GM19023 (cell line): ENCODE measurements around the gene ERICH4.

Experiments
- ATAC-seq: cut with Tn5 transposase; IDR thresholded peaks from one replicate; pipeline ENCODE4 v1.9.1; 2021; ENCODE audit warnings: mild to moderate bottlenecking, moderate library complexity; ENCODE audit not compliant: unreplicated experiment

ERICH4 gene

DNA sequence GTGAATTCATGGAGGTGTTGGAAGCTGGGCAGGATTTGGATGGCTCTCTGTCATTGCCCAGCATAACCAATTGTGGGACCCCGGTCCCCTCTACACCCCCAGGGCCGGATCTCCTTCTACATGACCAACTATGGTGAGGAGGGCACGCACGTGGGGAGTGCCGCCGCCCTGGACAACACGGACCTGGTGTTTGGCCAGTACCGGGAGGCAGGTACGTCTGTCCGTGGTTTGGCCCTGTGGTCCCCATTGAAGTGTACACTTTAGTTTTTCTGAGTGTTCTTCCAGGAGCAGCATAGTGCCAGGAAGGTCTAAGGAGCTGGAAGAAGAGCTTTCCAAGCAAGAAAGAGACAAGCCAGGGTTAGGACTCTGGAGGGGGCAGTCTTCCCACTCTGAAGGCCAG is 29.0 kb upstream of the ERICH4 start:
- no peak for ATAC-seq

DNA sequence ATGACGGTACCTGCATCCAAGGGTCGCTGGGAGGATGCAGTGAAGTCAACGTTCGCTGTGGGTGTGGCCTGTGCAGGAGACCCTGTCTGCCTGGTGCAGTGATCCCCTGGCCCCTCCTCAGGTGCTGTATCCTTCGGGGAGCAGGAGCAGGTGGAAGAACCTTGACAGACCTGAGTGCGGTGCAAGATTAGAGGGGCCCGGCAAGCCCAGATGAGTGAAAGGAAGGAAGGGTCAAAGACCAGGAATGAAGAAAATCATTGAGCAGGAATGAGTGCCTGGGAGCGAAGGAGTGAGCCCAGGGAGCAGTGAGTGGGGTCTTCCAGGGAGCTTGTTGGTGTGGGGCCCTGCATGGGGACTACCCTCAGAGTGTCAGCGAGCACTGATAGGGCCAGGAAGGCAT is 28.5 kb upstream of the ERICH4 start:
- ATAC-seq: no peak

DNA sequence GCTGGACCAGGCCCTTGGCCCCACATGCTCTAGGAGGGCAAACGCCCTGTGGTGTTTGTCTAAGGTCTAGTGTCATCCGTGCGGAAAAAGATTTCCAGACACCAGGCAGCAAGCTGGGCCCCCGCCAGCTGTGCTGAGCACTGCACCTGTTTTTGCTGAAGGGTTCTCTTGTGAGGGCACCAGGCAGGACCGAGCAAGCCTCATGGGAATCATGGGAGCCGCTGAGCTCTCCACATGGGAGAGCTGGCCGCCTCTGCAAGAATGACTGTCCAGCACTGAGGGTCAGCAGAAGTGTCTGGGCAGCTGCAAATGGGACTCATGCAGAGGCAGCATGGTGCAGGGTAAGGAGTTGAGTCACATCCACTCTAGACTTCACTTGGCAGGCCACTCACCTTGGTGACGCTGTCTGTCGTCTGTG is 27.8 kb upstream of the ERICH4 start:
- ATAC-seq: no peak

DNA sequence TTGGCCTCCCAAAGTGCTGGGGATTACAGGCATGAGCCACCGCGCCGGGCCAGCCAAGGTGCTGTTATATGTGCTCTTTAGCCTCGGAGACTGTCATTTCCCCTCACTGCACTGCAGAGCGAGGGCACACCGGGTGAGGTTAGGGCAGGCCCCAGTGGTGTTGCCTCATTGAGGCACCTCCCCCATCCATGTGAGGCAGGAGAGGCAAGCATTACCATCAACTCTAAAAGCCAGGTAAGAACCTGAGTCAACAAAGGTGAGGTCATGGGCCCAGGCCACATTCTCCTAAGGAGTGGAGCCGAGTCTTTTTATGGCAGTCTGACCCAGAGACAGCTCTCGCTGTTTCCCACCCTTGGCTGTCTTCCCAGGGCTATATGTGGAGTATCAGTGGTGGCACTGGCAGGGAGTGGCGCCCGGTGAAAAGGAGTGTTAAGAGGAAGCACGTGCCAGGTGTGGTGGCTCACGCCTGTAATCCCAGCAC is 26.7 kb upstream of the ERICH4 start:
- ATAC-seq: no peak

DNA sequence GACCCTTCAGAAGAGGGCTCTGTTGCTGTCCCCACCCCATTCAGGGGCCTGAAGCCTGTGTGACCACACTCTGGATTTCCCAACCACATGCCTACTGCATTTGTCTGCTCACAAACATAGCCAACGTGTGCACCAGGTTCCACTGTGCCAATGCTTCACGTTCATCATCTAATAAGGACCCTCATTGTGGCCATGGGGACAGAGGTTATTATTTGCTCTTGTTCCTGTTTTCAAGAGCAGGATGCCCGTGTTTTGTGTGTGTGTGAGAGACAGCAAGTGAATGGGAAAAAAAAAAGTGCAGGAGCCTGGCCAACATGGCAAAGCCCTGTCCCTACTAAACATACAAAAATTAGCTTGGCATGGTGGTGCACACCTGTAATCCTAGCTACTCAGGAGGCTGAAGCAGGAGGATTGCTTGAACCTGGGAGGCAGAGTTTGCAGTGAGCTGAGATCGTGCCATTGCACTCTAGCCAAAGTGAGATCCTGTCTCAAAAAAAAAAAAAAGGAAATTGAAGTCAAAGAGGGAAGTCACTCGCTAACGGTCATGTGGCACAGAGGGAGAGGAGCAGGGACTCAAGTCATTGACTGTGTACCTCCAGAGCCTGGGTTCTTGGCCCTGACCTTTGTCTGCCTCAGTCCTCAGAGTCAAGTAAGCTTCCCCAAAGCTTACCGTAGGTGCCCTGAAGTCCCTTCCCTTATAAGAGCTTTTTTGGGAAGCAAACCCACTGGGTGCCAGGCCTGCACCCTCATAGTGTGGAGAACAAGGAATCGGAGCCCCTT is 22.7 kb upstream of the ERICH4 start:
- ATAC-seq: no peak

DNA sequence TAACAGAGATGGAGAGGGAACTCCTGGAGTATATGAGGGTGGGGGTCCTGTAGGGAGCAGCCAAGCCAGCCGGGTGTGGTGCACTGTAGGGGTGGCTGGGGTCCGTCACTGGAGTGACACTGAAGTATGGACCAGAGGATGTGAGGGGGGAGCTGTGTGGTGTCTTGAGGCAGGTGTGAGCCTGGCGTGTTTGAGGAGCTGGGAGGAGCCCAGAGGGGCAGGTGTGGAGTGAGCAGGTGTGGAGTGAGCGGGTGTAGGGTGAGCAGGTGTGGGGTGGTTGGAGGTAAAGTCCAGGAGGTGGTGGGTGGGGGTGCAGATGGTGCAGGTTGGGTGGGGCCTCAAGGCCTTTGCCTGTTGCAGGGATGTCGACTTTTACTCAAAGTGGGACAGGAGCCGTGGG is 21.6 kb upstream of the ERICH4 start:
- ATAC-seq: no peak

DNA sequence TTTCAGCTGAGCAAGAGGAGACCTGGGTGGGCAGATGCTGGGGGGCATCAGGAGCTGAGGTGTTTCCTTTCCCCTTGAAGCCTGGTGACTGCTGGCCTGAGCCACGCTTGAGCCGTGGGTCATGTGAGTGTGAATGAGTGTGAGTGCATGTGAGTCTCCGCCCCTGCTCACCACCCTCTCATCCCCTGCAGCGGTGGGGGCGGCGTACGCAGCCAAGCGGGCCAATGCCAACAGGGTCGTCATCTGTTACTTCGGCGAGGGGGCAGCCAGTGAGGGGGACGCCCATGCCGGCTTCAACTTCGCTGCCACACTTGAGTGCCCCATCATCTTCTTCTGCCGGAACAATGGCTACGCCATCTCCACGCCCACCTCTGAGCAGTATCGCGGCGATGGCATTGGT is 21.0 kb upstream of the ERICH4 start:
- ATAC-seq: no peak

DNA sequence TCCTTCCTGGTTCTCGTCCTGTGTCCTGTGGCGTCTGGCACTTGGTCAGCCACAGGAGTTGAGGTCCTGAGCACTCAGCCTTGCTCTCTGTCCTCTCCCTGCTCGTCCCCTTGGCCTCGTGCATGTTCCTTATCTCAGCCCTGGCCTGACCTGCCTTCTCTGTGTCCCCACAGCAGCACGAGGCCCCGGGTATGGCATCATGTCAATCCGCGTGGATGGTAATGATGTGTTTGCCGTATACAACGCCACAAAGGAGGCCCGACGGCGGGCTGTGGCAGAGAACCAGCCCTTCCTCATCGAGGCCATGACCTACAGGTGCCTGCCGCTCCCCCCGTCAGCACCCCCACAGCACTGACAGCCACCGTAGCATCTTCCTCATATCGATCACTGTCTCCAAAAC is 20.5 kb upstream of the ERICH4 start:
- ATAC-seq: no peak

DNA sequence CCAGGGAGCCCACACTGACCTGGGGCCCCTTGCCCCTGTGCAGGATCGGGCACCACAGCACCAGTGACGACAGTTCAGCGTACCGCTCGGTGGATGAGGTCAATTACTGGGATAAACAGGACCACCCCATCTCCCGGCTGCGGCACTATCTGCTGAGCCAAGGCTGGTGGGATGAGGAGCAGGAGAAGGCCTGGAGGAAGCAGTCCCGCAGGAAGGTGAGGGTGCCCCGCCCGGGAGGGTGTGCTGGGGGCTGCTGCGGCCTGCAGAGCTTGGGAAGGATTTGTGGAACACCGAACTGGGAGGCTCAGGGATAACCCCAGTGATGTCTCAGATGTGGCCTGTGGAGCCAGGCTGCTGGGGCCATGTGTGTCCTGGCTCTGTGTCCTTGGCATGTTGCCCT is 20.0 kb upstream of the ERICH4 start:
- ATAC-seq: no peak

DNA sequence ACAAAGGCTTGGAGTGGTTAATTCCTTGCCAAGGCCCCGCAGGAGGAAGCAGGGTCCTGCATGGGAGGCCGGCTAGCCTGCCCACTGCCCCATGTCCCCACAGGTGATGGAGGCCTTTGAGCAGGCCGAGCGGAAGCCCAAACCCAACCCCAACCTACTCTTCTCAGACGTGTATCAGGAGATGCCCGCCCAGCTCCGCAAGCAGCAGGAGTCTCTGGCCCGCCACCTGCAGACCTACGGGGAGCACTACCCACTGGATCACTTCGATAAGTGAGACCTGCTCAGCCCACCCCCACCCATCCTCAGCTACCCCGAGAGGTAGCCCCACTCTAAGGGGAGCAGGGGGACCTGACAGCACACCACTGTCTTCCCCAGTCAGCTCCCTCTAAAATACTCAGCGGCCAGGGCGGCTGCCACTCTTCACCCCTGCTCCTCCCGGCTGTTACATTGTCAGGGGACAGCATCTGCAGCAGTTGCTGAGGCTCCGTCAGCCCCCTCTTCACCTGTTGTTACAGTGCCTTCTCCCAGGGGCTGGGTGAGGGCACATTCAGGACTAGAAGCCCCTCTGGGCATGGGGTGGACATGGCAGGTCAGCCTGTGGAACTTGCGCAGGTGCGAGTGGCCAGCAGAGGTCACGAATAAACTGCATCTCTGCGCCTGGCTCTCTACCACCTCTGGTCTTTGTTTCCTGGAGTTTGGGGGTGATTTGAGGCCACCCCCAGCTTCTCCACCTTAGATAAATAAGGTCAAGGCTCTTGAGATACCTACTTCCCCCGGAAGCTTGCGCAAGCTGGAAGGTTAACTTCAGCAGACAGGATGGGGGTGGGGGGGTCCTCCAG is 18.4 kb upstream of the ERICH4 start:
- ATAC-seq: no peak

DNA sequence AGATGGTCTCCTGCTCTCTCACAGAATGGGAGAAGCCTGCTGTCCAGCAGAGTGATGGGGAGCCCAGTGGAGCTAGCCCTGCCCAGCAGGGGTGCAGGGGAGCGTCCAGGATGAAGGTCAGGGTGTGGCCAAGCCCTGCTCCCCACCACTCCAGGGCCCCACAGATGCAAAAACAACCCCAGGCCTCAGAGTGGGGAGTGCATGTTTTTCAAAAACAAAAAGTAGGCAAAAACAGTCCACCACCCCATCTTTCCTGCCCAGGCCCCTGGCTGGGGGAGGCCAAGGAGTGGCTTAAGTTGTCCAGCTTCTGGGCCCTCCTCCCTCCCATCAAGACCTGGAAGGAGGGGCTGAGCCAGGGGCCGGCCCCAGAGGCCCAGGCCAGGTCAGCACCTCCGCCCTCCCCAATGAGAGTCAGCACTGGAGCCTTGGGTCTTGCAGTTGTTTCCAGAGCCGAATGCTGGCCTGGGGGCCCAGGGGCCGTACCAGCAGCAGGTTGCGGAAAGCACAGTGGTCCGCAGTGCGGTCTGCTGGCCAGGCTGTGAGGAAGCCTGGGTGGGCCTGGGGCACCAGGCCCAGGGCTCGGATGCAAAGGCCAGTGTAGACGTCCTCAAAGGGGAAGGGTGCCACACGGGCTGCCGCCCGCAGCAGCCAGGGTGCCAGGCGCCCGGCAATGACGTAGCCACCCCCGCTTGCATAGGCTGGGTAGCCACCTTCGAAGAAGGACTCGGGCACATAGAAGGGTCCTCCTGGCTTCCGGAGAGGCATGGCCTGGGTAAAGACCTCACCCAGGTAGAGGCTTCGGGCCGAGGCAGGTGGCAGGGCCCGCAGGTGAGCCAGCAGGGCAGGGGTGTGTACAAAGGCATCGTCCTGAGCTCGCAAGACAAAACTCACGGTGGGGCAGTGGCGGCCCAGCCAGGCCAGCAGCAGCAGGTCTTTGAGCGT is 17.5 kb upstream of the ERICH4 start:
- no peak for ATAC-seq

DNA sequence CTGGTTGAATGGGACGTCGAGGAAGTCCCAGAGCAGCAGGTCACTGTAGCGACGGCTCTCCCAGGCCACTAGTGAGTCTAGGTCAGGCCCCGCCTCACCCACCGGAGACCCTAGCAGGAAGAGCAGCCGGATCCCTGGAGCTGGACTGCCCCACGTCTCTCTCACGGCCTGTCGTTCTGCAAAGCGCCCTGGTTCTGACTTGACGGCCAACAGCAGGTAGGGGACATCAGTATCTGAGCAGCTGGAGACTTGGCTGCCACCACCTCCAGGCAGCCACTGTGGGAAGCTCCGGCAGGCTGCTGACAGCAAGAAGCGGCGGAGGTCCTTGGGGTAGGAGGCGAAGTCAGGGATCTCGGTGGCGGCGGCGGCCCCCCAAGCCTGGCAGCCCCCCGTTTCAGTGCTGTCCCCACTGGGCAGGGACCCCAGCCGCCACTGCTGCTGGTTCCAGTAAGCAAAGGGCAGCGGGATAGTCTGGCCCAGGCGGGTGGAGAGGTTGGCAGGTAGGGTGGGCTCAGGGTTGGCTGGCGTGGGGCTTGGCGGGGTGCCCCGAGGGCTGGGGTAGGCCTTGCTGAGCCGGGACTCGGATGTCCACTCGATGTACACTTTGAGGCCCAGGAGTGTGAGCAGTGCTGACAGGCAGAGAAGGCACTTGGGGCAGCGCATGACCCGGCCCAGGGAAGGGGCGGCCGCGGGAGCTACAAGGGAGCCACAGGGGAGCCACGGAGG is 16.7 kb upstream of the ERICH4 start:
- no peak for ATAC-seq

DNA sequence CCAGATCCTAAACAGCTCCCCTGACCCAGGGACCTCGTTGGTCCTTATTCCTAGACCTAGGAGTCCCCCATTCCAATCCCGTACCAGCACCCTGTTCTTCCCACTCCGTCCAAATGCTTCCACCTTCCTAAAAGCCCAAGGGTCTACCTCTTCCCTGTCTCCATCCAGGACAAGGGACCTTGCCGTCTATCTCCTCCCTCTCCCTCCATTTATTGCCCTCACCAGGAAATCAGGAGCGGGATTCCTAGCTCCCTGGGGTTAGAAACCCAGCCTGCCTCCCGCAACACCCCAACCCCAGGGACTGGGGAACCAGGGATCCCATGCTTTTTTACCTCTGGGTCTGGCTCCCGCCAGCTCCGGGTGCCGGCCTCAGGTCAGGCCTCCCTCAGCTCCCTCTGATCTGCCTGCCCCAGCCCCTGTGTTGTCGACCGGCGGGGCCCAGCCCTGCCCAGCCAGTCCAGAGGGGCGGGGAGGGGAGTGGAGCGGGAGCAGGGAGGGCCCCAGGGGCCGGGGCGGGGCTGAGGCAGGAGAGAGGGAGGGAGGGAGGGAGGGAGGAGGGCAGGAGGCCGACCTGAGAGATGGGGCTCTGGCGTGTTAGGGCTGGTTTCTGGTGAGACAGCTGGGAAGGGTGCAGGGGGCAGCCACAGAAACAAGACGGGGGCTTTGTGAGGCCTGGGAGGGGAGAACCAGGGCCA is 15.9 kb upstream of the ERICH4 start, which contains the start of gene B3GNT8:
B3GNT8 (minus strand) TSS at position 423 of the 695 bp plus-strand sequence. CDS start 596 bp downstream, outside the sequence.
- ATAC-seq: no peak

DNA sequence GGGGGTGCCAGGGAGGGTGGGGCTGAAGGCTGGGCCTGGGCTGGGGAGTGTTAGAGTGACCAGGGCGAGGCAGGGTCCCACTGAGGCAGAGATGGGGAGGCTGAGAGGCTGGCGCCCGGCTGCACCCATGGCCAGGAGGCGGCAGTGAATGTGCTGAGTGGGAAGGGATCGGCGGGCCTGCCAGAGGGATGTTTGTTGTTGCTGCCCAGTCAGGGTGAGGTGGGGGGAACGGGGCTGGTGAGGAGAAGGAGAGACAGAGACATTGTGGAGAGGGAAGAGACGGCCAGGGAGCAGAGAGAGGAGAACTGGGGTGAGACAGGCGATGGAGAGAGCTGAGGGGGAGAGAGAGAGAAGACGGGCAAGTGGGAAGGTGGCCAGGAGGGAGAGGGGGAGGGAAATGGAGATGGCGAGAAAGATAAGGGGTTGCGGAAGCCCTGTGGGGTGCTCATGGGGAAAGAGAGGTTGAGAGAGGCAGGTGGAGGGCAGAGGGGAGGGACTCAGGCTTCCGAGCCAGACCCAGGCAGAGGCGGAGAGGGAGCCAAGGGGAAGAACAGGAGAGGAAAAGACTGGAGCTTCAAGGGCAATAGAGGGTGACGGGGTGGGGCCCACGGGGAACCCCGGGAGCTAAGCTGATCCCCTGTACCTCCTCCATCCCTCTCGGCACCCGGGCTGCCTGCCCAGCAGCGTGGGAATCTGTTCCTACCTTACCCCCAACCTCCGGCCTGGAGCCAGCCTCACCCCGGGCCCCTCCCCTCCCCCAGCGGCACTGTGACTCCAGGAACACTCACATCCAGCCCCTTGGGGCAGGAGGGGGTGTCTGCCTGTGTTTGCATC is 15.1 kb upstream of the ERICH4 start:
- ATAC-seq: no peak

DNA sequence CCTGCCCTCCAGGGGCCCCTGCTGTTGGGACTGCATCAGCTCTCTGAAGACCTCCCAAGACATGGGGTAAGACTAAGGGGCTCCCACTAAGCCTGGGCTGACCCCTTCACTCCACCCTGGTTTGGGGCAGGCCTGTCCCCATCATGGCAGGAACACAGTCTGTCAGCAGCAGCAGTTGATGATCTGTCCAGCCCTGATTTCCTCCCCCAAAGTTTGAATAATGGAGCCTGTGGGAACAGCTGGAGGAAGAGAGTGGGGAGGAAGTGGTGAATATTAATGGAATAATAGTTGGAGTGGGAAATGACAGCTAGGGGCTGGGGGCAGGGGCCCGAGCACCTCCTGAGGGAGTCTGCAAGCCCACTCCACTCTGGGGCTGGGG is 14.5 kb upstream of the ERICH4 start:
- no peak for ATAC-seq

DNA sequence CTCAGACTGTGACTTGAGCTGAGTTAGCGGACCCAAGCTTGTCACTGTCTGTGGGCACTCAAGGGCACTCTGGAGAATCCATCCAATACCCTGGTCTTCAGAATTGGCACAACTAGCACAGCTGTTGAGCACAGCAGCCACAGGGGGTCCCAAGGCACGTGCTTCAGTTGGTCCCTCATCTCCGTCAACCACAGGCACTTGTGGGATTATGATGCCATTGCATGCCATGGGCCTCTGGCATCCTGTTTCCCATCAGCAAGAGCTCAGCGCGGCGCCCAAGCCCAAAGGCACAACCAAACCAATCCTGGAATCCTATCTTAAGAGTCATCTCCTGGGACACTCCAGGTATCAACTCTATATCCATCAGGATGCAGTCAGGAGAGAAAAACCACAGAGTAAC is 12.0 kb upstream of the ERICH4 start:
- ATAC-seq: no peak

DNA sequence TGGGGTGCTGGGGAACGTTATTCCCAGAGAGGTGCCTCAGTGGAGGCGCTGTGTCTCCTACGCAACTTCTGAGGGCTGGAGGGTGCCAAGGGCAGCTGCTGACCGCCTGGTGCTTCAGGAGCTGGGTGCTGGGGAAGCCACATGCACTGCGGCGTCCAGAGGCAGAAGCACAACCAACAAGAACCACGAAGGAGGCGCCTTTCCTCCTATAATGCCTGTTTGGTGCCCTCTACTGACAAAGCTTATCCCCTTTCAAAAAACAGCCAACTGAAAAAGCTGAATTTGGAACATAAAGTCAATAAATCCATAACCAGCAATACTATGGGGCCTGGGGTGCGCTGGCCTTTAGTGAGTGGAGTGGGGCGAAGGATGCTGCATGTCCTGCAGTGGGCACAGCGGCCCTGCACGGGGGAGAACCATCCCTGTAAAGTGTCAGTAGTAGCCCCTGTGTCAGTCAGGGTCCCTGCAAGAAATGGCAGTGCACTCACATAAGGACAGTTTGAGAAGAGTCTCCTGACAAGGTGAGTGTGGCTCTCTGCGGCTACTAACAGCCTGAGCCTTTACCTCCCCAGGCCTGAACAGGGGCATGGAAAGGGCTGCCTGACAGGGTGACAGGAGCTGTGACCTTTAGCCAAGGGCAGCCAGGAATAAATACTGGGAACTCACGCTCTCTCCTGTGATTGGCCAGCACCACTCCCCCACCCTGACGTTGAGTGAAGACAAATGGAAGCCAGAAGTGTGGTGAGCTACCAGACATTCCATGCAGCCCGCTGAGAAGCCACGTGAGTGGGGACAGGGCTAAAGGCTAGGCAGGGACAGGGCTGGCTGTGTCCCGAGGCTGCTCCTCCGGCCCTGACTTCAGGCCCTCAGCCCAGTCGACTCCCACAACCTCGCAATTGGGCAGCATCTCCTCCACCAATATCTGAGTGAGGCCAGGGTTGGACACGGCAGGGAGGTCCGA is 11.2 kb upstream of the ERICH4 start:
- ATAC-seq: no peak

DNA sequence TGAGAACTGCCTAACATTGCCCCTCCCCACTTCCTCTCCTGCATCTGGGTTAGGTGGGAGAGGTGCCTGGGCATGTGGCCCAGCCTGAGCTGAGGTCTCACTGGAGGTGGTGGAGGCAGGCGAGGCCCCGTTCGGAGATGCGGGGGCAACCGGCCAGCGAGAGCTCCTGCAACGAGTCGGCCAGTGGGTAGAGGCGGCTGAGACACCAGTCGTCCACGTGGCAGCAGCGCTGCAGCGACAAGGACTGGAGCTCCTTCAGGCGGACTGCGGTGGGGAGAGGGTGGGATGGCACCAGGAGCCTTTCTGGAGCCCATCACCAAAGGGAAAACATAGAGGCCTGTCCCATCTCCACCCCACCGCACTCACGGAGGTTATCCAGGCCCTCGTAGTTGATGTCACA is 9.8 kb upstream of the ERICH4 start:
- ATAC-seq: no peak
